Measurements from ENCODE around the gene KCNN2. TPM values are rescaled to one million over a fixed set of nuclear protein-coding genes. Genes with fewer than 3 reads are reported as not detected.

KCNN2 gene
- total RNA-seq, 1 experiment from 2014 or later: not detected

DNA sequence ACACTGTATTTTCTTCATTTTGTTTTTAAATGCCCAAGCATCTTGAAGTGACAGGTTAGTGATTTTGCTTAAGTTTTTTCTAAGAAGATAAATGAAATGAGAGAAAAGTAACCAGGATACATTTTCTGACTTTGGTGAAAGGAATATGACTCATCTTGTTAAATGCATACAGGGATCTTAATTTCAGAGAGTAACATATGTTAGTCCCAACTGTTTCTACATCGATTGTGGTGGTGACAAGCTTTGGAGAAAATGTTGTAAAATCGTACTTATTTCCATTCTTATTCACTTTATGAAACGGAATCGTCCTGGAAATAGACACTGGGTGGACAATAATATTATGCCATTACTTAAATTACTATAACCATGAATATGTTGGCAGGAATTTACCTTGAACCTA, 107.5 kb downstream of the KCNN2 start:
- no peaks in the 10 kb centered on the region for H3K9me3 ChIP-seq (ENCODE audit: control insufficient read depth in 1 of 2, insufficient read depth in 1 of 2, low read depth in 1 of 2, low read length in 2 of 2)
- DNase-seq (ENCODE audit: low read depth, low spot score) (no peak), ATAC-seq (no peak)
- H3K27me3 ChIP-seq (ENCODE audit: insufficient read depth, low read length): peaks cover 13% of the 10 kb centered on the region
- intact Hi-C loops (cut with micrococcal nuclease): no loop called here
- H3K4me2 ChIP-seq (ENCODE audit: low read length): no peak overlapping the region
- H3K4me3 ChIP-seq (replicated peaks in 1 of 2; ENCODE audit: low read depth in 1 of 2, low read length in 2 of 2): no peak overlapping the region
- no peaks in the 10 kb centered on the region for H3K9me2 ChIP-seq (ENCODE audit: insufficient read depth)
- H4K20me1 ChIP-seq (ENCODE audit: insufficient read depth): no peaks in the 10 kb centered on the region
- no peaks in the 10 kb centered on the region for H3K4me1 ChIP-seq (ENCODE audit: control insufficient read depth in 1 of 2, insufficient read depth in 2 of 2, low read length in 2 of 2)
- H3K79me2 ChIP-seq (ENCODE audit: insufficient read depth, low read length): no peaks in the 10 kb centered on the region
- H3K27ac ChIP-seq (ENCODE audit: low read depth, low read length): no peak overlapping the region
- ChIA-PET CTCF (no interaction called here), POLR2A (no interaction called here), RAD21 (ENCODE audit: low non-redundant PET in 1 of 2, low total read pairs in 2 of 2, uncharacterized antibody in 2 of 2, unreplicated experiment in 2 of 2) (no interaction called here)
- TF ChIP-seq, protein P1, sequence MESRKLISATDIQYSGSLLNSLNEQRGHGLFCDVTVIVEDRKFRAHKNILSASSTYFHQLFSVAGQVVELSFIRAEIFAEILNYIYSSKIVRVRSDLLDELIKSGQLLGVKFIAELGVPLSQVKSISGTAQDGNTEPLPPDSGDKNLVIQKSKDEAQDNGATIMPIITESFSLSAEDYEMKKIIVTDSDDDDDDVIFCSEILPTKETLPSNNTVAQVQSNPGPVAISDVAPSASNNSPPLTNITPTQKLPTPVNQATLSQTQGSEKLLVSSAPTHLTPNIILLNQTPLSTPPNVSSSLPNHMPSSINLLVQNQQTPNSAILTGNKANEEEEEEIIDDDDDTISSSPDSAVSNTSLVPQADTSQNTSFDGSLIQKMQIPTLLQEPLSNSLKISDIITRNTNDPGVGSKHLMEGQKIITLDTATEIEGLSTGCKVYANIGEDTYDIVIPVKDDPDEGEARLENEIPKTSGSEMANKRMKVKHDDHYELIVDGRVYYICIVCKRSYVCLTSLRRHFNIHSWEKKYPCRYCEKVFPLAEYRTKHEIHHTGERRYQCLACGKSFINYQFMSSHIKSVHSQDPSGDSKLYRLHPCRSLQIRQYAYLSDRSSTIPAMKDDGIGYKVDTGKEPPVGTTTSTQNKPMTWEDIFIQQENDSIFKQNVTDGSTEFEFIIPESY (IDR thresholded peaks at IDR 0.05; ENCODE audit: extremely low read depth, insufficient replicate concordance, low read length): no peak
- TF ChIP-seq SRF (IDR thresholded peaks at IDR 0.05; ENCODE audit: low read depth) (no peak), TCF7L2 (IDR thresholded peaks at IDR 0.05; ENCODE audit: borderline replicate concordance, extremely low read depth, insufficient read depth, insufficient read length) (no peak)
- TF ChIP-seq, protein P2, sequence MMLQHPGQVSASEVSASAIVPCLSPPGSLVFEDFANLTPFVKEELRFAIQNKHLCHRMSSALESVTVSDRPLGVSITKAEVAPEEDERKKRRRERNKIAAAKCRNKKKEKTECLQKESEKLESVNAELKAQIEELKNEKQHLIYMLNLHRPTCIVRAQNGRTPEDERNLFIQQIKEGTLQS (IDR thresholded peaks at IDR 0.05): no peak
- no peak overlapping the region for H2AFZ ChIP-seq (ENCODE audit: low read depth, low read length, poor library complexity, severe bottlenecking)
- no peak overlapping the region for H3K9ac ChIP-seq (ENCODE audit: low read length)
- no TSS peak for BruUV-seq (replicated peaks)
- H3K36me3 ChIP-seq (ENCODE audit: control insufficient read depth in 1 of 2, insufficient read depth in 2 of 2, low read length in 2 of 2): no peaks in the 10 kb centered on the region

DNA sequence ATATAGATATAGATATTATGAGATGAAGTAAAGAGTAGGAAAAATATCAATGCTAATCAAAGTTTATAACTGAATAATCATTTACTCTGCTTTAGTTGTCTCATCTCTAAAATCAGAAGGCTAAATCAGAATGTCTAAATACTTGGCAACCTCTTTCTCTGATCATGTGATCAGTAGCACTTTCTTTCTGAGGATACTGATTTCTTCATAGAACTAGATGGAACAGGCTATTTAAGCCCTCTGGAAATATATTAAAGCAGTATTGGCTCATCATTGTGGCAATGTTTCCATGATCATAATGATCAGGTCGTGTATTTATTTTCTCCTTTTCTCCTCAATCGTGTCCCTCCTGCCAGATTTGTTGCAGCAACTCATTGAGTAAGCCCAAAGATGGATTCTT, 109.7 kb downstream of the KCNN2 start:
- Histone ChIP-seq H3K9ac (ENCODE audit: low read length) (no peak overlapping the region), H3K4me1 (ENCODE audit: control insufficient read depth in 1 of 2, insufficient read depth in 2 of 2, low read length in 2 of 2) (no peaks in the 10 kb centered on the region), H3K4me3 (replicated peaks in 1 of 2; ENCODE audit: low read depth in 1 of 2, low read length in 2 of 2) (no peak overlapping the region), H3K36me3 (ENCODE audit: control insufficient read depth in 1 of 2, insufficient read depth in 2 of 2, low read length in 2 of 2) (no peaks in the 10 kb centered on the region), H3K9me2 (ENCODE audit: insufficient read depth) (no peaks in the 10 kb centered on the region), H3K79me2 (ENCODE audit: insufficient read depth, low read length) (no peaks in the 10 kb centered on the region), H2AFZ (ENCODE audit: low read depth, low read length, poor library complexity, severe bottlenecking) (no peak overlapping the region), H3K27me3 (ENCODE audit: insufficient read depth, low read length) (peaks cover 13% of the 10 kb centered on the region), H3K9me3 (ENCODE audit: control insufficient read depth in 1 of 2, insufficient read depth in 1 of 2, low read depth in 1 of 2, low read length in 2 of 2) (no peaks in the 10 kb centered on the region), H3K4me2 (ENCODE audit: low read length) (no peak overlapping the region), H3K27ac (ENCODE audit: low read depth, low read length) (no peak overlapping the region), H4K20me1 (ENCODE audit: insufficient read depth) (no peaks in the 10 kb centered on the region)
- ChIA-PET CTCF (no interaction called here), RAD21 (ENCODE audit: low non-redundant PET in 1 of 2, low total read pairs in 2 of 2, uncharacterized antibody in 2 of 2, unreplicated experiment in 2 of 2) (no interaction called here), POLR2A (no interaction called here)
- intact Hi-C loops (cut with micrococcal nuclease): no loop called here
- DNase-seq (ENCODE audit: low read depth, low spot score): no peak
- BruUV-seq (replicated peaks): no TSS peak
- ATAC-seq: no peak
- TF ChIP-seq SP1 (IDR thresholded peaks at IDR 0.05; ENCODE audit: low read depth) (no peak), EGR1 (IDR thresholded peaks at IDR 0.05; ENCODE audit: low read depth) (no peak), JUND (IDR thresholded peaks at IDR 0.05) (no peak), ZFX (IDR thresholded peaks at IDR 0.05) (no peak), ELF1 (IDR thresholded peaks at IDR 0.05; ENCODE audit: borderline replicate concordance, low read depth) (no peak), YY1 (IDR thresholded peaks at IDR 0.05; ENCODE audit: extremely low read depth, insufficient replicate concordance, low read depth, low read length) (no peak), EZH2phosphoT487 (IDR thresholded peaks at IDR 0.05; ENCODE audit: borderline replicate concordance) (no peak), SIN3A (IDR thresholded peaks at IDR 0.05; ENCODE audit: low read depth) (no peak)
- TF ChIP-seq, protein P3, sequence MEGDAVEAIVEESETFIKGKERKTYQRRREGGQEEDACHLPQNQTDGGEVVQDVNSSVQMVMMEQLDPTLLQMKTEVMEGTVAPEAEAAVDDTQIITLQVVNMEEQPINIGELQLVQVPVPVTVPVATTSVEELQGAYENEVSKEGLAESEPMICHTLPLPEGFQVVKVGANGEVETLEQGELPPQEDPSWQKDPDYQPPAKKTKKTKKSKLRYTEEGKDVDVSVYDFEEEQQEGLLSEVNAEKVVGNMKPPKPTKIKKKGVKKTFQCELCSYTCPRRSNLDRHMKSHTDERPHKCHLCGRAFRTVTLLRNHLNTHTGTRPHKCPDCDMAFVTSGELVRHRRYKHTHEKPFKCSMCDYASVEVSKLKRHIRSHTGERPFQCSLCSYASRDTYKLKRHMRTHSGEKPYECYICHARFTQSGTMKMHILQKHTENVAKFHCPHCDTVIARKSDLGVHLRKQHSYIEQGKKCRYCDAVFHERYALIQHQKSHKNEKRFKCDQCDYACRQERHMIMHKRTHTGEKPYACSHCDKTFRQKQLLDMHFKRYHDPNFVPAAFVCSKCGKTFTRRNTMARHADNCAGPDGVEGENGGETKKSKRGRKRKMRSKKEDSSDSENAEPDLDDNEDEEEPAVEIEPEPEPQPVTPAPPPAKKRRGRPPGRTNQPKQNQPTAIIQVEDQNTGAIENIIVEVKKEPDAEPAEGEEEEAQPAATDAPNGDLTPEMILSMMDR (IDR thresholded peaks at IDR 0.05 in 2 of 3, conservative IDR thresholded peaks at IDR 0.05 in 1 of 3; ENCODE audit: borderline replicate concordance in 1 of 3, insufficient read depth in 1 of 3, low read depth in 2 of 3, low read length in 2 of 3): no peak
- TF ChIP-seq, protein P1 (IDR thresholded peaks at IDR 0.05; ENCODE audit: extremely low read depth, insufficient replicate concordance, low read length): no peak
- TF ChIP-seq, protein P4, sequence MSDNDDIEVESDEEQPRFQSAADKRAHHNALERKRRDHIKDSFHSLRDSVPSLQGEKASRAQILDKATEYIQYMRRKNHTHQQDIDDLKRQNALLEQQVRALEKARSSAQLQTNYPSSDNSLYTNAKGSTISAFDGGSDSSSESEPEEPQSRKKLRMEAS (IDR thresholded peaks at IDR 0.05): no peak
